GM18870 (cell line): Measurements from ENCODE around the gene PAK5.
A peak's percentile ranks its signal among the peaks of the same experiment; 100 is the strongest.

Source experiments
- ATAC-seq: cut with Tn5 transposase; IDR thresholded peaks from one replicate; pipeline ENCODE4 v1.9.1; 2021; ENCODE audit warnings: moderate library complexity; ENCODE audit not compliant: unreplicated experiment

Gene PAK5

GRCh38 chr20:9626357-9626756 is 212.5 kb downstream of the PAK5 start:
- no peak for ATAC-seq

GRCh38 chr20:9617940-9618339 is 220.9 kb downstream of the PAK5 start:
- no peak for ATAC-seq

GRCh38 chr20:9616833-9617461 is 221.9 kb downstream of the PAK5 start:
- no peak for ATAC-seq

- ATAC-seq: peak; percentile 14
These were observed 222.4 kb downstream of the PAK5 start for GRCh38 chr20:9616455-9616805.

- peak; percentile 99 for ATAC-seq
These were observed 223.0 kb downstream of the PAK5 start for GRCh38 chr20:9615766-9616454.

GRCh38 chr20:9615118-9615517 is 223.8 kb downstream of the PAK5 start:
- no peak for ATAC-seq

- no peak for ATAC-seq
These were observed 225.0 kb downstream of the PAK5 start for GRCh38 chr20:9613871-9614270.

- ATAC-seq: no peak
These were observed 227.0 kb downstream of the PAK5 start for GRCh38 chr20:9611921-9612320.

GRCh38 chr20:9610665-9611064 is 228.2 kb downstream of the PAK5 start:
- ATAC-seq: no peak

- ATAC-seq: peak; percentile 50
These were observed 228.9 kb downstream of the PAK5 start for GRCh38 chr20:9609887-9610502.

GRCh38 chr20:9608639-9609340 is 230.1 kb downstream of the PAK5 start:
- no peak for ATAC-seq

- ATAC-seq: peak; percentile 64
These were observed 236.1 kb downstream of the PAK5 start for GRCh38 chr20:9602847-9603183.

- ATAC-seq: no peak
These were observed 238.3 kb downstream of the PAK5 start for GRCh38 chr20:9600562-9600961.

GRCh38 chr20:9597547-9597946 is 241.3 kb downstream of the PAK5 start:
- no peak for ATAC-seq

GRCh38 chr20:9595763-9596162 is 243.1 kb downstream of the PAK5 start:
- ATAC-seq: no peak

- ATAC-seq: no peak
These were observed 244.5 kb downstream of the PAK5 start for GRCh38 chr20:9594284-9594875.

GRCh38 chr20:9592419-9592818 is 246.5 kb downstream of the PAK5 start:
- no peak for ATAC-seq

- ATAC-seq: no peak
These were observed 247.8 kb downstream of the PAK5 start for GRCh38 chr20:9591080-9591479.

- ATAC-seq: no peak
These were observed 248.7 kb downstream of the PAK5 start for GRCh38 chr20:9590189-9590588.

GRCh38 chr20:9588706-9589105 is 250.2 kb downstream of the PAK5 start:
- no peak for ATAC-seq

GRCh38 chr20:9583151-9583550 is 255.7 kb downstream of the PAK5 start:
- no peak for ATAC-seq

GRCh38 chr20:9582137-9582536 is 256.7 kb downstream of the PAK5 start:
- ATAC-seq: no peak
